ENCODE measurements around the gene BCAT1.
"Not testable (repeated sequence)": the region's sequence is repeated elsewhere in the genome, so short reads cannot be mapped to it uniquely, and the experiment has no call there.

The BCAT1 gene

GRCh38 chr12:24898185-24898584, 50.7 kb downstream of the BCAT1 start:
- no peak for FAIRE-seq

GRCh38 chr12:24896171-24896570, 52.7 kb downstream of the BCAT1 start:
- no peak for FAIRE-seq

DNA sequence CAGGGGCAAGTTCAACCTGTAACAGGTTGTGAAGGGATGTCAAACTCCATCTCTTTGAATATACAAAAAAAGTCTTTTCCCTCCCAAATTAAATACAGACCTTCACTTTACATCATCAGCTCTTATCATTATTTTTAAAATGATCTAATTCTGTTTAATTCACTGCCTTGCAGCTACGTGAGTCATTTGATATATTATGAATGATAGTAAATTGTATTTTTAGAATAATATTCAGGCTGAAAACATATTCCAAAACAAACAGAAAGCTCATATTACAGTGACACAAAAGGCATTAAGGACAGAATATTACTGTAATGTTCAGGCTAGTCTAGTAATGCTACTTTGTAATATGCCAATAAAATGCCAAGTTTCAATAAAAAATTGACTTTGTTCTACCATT, 53.3 kb downstream of the BCAT1 start:
- no peak for FAIRE-seq

DNA sequence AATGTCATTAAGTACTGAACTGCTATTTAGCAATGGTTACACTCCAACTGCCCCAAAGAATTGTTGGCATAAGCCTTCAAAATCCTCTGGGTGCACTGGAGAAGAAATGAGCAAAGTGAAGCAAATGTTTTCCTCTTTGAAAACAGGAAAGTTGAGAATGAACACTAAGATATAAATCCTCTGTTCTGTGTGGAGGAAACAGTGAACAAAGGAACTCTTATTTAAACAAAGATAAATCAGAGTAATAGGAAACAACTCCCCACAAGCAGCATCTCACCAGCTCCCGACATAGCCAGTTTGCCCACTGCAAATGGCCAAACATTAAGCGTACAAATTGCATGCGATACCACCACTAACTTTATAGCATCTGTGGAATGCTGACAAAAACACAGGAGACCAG, 54.0 kb downstream of the BCAT1 start:
- no peak for FAIRE-seq

- no peak for FAIRE-seq
Measured at GRCh38 chr12:24890048-24890803, 58.7 kb downstream of the BCAT1 start.

DNA sequence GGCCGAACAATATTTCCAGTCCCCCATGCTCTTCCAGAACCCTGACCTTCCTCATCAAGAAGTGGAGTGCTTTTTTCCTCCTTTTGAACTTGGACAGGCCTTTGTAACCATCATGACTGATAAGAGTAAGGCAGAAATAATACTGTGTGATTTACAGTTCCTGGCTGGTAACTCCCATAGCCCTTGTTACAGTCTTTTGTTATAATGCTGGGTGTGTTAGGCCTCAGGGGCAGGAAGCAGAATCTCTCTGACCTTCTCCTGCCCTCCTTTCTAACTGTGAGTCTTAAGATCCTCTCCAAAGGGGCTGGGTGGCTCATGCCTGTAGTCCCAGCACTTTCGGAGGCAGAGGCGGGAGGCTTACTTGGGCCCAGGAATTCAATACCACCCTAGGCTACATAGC, 59.5 kb downstream of the BCAT1 start:
- FAIRE-seq = no peak

DNA sequence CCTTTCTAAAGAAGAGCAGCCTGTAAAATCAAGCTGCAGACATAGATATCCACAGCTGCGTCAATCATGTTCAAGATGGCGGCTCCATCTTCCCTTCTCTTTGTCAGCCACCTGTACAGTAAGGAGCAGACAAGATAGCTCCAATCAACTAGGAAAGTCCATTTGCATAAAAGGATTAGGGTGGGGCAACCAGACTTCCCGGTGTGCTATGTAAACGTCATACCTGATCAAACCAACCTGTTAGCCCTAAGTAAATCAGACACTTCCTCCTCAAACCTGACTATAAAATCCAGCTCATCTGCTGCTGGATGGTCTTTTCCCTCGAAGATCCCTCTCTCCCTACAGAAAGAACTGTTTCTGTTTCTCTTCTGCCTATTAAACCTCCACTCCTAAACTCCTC, 60.1 kb downstream of the BCAT1 start:
- FAIRE-seq = no peak

GRCh38 chr12:24884911-24885310, 64.0 kb downstream of the BCAT1 start:
- FAIRE-seq = no peak

DNA sequence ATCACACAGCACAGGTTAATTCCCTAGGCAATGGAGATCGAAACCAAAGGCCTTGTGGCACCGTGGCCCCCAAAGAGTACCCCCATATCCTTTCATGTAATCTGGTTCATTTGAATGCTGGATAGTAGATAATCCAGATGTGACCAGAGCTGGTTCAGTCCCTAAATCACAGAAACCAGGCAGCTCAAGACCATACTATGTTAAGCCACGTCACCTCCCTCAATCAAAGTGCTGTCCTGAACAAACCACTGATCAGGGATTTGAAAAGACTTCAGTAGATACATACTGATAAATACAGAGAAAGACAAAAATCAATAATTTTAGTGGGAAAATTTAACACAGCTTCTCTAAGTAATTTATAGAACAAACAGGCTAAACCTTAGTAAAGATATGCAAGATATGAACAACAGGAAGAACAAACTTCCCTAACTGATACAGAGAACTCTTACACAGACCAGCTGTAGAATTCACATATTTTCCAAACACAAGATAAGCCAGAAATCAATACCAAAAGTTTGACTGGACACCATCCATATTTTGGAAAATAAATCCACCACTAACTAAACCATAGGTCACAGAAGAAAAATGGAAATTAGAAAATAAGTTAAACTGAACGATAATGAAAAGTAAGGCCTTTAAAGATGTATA, 67.1 kb downstream of the BCAT1 start:
- peak; percentile 10 for FAIRE-seq

GRCh38 chr12:24881227-24881626, 67.7 kb downstream of the BCAT1 start:
- no peak for FAIRE-seq

DNA sequence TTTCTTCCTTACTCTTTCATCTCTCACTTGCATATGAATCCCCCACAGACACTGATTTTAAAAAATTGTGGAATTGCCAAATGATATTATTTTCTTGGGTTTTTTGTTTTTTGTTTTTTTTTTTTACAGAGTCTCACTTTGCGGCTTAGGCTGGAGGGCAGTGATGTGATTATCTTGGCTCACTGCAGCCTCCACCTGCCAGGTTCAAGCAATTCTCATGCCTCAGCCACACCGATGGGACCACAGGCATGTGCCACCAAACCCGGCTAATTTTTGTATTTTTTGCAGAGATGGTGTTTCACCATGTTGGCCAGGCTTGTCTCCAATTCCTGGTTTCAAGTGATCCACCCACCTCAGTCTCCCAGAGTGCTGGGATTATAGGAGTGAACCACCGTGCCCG, 68.2 kb downstream of the BCAT1 start:
- no peak for FAIRE-seq

DNA sequence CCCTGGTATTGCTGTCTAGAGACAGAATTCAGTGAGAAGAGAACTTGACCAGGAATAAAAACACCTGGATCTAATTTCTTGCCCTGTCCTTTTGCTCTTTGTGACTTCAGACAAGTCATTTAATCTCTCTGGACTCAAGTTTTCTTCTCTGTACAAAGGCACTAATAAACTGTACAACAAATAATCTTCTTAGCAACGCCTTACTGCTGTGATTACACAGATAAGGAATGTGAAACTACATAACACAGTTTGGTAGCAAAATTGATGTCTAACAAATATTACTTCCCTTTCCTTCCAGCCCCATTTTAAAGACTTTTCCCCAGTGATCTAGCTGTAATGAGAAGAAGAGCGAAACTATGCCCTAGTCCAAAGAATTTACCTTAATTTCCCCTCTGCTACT, 69.3 kb downstream of the BCAT1 start:
- FAIRE-seq = no peak

DNA sequence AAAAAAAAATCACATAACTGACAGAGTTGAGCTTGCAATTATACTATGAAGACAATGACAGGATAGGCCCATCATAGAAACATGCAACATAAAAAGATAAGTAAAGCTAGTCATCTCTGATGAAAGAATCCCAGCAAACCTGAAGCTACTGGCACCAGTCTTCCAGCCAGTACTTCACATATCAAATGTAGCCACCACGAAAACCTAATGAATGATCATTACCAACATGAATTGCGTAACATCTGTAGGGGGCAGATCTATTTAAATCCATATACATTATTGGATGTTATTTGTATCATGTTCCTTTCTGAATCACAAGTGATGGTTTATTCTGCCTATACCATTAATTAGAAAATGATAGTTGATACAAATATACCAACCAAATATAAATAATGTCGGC, 73.9 kb downstream of the BCAT1 start:
- FAIRE-seq = no peak

DNA sequence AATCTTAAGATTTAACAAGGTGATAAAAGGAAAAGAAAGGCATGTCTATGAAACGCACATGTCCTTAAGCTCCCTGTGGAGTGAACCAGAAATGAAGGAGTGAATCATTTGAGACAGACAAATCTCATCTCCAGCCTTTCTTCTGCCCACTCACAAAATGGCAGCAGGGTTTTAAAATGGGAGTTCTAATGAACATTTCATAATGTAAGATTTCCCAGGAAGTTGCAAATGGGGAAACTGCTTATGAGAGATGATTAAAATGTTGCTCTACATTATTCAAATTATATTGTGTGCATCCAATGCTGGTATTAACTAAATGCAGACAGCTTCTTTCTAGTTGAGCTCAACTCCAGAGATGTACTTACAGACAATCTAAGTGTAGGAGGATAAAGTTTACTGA, 76.7 kb downstream of the BCAT1 start:
- FAIRE-seq = no peak

DNA sequence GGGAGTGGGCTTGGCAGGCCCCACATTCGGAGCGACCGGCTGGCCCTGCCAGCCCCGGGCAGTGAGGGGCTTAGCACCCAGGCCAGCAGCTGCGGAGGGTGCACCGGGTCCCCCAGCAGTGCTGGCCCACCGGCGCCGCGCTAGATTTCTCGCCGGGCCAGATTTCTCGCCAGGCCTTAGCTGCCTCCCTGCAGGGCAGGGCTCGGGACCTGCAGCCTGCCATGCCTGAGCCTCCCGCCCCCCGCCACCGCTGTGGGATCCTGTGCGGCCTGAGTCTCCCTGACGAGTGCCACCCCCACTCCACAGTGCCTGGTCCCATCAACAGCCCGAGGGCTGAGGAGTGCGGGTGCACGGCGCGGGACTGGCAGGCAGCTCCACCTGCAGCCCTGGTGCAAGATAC, 82.8 kb downstream of the BCAT1 start:
- not testable (repeated sequence) for FAIRE-seq

DNA sequence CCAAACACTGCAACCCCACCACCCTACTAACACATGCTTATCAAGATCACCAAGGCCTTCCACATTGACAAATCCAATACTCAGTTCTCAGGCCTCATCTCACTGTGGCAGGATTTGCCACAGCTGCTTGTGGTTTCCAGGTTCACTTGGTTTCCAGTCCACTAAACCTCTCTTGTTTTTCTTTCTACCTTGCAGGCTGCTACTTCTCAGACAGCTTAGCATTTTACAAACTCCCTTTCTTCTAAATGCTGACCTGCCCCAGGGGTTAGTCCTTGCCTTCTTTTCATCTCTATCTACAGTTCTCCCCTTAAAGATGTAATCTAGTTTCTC, 84.1 kb downstream of the BCAT1 start:
- FAIRE-seq = no peak

DNA sequence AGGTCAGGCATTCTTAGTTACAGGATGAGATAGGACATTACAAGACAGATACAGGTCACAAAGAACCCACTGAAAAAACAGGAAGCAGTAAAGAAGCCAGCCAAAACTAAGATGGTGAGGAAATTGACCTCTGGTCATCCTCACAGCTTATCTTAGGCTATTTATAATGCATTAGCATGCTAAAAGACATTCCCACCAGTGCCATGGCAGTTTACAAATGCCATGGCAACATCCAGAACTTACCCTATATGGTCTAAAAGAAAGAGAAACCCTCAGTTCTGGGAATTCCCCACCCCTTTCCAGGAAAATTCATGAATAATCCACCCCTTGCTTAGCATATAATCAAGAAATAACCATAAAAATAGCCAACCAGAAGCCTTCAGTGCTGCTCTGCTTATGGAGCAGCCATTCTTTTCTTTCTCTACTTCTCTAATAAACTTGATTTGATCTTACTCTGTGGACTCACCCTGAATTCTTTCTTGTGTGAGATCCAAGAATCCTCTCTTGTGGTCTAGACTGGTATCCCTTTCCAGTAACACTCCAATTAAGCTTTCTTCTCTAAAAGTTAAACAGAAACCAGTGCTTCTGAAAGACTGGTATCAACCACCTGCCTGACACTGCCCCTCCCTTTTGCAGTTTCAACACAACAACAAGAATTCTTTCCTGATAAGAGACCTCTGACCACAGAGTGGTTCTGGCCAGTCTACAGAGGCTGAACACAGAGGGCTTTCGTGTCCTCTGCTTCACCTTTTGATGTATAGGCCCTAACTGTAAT, 86.9 kb downstream of the BCAT1 start:
- FAIRE-seq = no peak

- no peak for FAIRE-seq
Measured at GRCh38 chr12:24860546-24860945, 88.4 kb downstream of the BCAT1 start.

DNA sequence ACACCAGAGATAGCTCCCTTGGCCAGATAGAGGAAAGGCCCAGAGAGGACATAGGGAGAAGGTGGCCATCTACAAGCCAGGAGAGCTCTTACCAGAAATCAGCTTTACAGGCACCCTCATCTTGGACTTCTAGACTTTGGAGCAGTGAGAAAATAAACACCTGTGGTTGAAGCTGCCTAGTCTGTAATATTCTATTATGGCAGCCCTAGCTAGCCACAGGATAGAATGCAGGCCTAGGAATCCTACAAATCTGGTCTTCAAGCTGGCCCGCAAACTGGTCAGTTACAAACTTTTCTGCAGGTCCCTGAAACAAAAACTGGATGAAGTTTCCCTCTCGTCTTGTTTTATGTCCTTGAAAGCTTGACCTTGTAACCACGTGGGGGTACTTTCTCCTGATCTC, 92.4 kb downstream of the BCAT1 start:
- FAIRE-seq = no peak

DNA sequence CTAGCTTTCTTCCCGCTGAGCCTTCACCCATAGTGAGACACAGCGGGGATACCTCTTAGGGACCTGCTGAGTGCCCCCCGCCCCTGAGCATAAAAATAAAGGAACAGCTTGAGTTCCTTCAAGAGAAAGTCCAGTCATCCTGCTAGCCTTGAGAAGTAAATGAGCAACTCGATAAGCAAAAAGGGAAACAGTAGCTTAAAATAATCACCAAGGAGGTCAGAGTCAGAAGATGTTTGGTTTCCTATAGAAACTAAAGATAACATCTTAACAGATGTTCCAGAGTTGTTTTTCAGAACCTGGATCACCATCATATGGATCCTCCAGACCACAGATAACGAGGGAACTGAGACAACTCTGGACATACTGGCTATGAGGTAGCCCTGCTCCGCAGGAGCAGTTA, 94.0 kb downstream of the BCAT1 start:
- no peak for FAIRE-seq

DNA sequence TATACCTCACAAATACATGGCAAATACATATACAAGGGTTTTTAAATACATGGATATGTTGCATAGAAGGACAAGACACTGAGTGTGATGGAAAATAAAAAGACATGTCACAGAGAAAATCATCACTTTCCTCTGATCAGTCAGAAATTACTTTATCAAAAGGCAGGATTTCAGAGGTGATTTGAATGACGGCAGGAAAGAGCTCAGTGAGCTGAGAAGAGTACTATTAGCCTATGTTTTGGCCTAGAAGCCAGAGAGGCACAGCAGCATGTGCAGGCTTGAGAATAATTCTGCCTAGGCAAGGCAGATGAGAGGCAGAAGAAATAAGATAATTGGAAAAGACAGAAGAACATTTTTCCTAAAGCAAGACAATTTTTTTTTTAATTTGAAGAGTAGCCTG, 94.9 kb downstream of the BCAT1 start:
- no peak for FAIRE-seq

DNA sequence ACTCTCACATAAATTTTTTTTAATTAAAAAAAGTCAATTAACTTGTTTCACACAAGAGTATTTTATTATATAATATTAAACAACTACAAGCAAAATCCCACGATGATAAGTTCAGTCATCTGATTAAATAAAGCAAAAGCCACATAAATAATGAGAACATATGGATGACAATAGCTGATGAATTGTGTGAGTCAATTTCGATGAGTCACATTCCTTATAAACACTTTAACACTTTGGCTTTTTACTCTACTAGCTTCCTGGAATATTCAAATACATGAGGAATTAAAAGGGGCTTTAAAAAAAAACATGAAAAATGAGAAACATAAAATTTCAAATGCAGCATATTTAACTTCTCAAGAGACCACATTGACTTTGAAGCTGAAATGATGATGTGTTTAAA, 95.3 kb downstream of the BCAT1 start:
- no peak for FAIRE-seq

- FAIRE-seq = no peak
Measured at GRCh38 chr12:24853094-24853493, 95.8 kb downstream of the BCAT1 start.

- no peak for FAIRE-seq
Measured at GRCh38 chr12:24852420-24852819, 96.5 kb downstream of the BCAT1 start.

Measured in colon (tissue), 2 donors.